Measurements from ENCODE around the gene KCTD17. TPM values are rescaled to one million over a fixed set of nuclear protein-coding genes. Genes with fewer than 3 reads are reported as not detected.
A peak's percentile ranks its signal among the peaks of the same experiment; 100 is the strongest.

The KCTD17 gene
- total and polyA plus RNA-seq, 12 donors = 6.9 to 49.2 (median 16.4) TPM

GRCh38 chr22:37043828-37044538 is 7.6 kb upstream of the KCTD17 start:
- peaks cover 0 to 22% (median under 1%) of the 10 kb centered on the region in 7 donors for H3K27me3 ChIP-seq
- TF ChIP-seq, protein P1, sequence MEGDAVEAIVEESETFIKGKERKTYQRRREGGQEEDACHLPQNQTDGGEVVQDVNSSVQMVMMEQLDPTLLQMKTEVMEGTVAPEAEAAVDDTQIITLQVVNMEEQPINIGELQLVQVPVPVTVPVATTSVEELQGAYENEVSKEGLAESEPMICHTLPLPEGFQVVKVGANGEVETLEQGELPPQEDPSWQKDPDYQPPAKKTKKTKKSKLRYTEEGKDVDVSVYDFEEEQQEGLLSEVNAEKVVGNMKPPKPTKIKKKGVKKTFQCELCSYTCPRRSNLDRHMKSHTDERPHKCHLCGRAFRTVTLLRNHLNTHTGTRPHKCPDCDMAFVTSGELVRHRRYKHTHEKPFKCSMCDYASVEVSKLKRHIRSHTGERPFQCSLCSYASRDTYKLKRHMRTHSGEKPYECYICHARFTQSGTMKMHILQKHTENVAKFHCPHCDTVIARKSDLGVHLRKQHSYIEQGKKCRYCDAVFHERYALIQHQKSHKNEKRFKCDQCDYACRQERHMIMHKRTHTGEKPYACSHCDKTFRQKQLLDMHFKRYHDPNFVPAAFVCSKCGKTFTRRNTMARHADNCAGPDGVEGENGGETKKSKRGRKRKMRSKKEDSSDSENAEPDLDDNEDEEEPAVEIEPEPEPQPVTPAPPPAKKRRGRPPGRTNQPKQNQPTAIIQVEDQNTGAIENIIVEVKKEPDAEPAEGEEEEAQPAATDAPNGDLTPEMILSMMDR (IDR thresholded peaks at IDR 0.05) = peak; percentile 40 to 73 (median 65)
- H3K4me3 ChIP-seq = no peak overlapping the region
- intact Hi-C loops (cut with DNase I) = loop anchor here in 6 of 10 donors (5.0 to 10.0 kb wide), 5 partner anchors 67 to 259 kb away; no protein-coding TSS in a partner anchor
- peaks cover 0 to 8% (median 0%) of the 10 kb centered on the region in 9 donors for H3K4me1 ChIP-seq
- ATAC-seq (peak; percentile 80 to 90 (median 87)), DNase-seq (peak; percentile 50 to 63)
- no peak overlapping the region for H3K27ac ChIP-seq
- H3K36me3 ChIP-seq = no peaks in the 10 kb centered on the region
- H3K9me3 ChIP-seq = no peaks in the 10 kb centered on the region
- 30 to 32% methylated on average over 17 of the region's 17 CpGs for WGBS, 2 donors

- H3K4me1 ChIP-seq = peaks cover 0 to 8% (median 0%) of the 10 kb centered on the region in 9 donors
- intact Hi-C loops (cut with DNase I) = loop anchor here in 6 of 10 donors (5.0 to 10.0 kb wide), 5 partner anchors 68 to 260 kb away; no protein-coding TSS in a partner anchor
- peak in 1 of 2 donors; percentile 2 for DNase-seq
- H3K36me3 ChIP-seq = no peaks in the 10 kb centered on the region
- WGBS, 2 donors = 81 to 84% methylated on average over 9 of the region's 9 CpGs
- H3K4me3 ChIP-seq = no peak overlapping the region
- no peaks in the 10 kb centered on the region for H3K9me3 ChIP-seq
- H3K27me3 ChIP-seq = peaks cover 0 to 14% (median 0%) of the 10 kb centered on the region in 7 donors
- no peak for ATAC-seq
- H3K27ac ChIP-seq = no peak overlapping the region
- TF ChIP-seq, protein P1 (IDR thresholded peaks at IDR 0.05) = no peak
Observed at GRCh38 chr22:37044634-37045625, 6.6 kb upstream of the KCTD17 start.

DNA sequence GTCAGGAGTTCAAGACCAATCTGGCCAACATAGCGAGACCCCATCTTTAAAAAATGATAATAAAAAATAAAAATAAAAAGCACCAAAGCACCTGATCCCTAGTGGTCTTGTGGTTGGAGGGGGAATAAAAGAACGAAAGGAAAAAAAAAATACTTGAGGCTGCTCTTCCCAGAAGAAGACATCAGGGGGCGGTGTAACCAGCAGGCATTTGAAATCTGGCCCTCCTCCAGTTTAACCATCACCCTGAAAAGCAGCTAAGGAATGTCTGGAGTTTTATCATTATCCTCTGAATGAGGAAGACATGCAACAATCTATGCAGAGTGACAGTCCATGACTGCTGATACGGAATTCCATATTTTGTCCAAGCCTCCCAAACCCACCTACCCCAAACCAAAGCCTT is 5.6 kb upstream of the KCTD17 start:
- ATAC-seq (no peak), DNase-seq (no peak)
- H3K9me3 ChIP-seq = no peaks in the 10 kb centered on the region
- H3K36me3 ChIP-seq = no peaks in the 10 kb centered on the region
- H3K27me3 ChIP-seq = peaks cover 0 to 13% (median 0%) of the 10 kb centered on the region in 7 donors
- peaks cover 0 to 18% (median 0%) of the 10 kb centered on the region in 9 donors for H3K4me1 ChIP-seq
- H3K27ac ChIP-seq = no peak overlapping the region
- H3K4me3 ChIP-seq = no peak overlapping the region
- TF ChIP-seq, protein P1 (IDR thresholded peaks at IDR 0.05) = peak in 6 of 9 donors; percentile 39 to 57 (median 44)
- WGBS, 2 donors = 38 to 43% methylated on average over 4 of the region's 4 CpGs
- intact Hi-C loops (cut with DNase I) = loop anchor here in 3 of 10 donors (10.0 kb wide), 2 partner anchors 171 to 261 kb away; no protein-coding TSS in a partner anchor

DNA sequence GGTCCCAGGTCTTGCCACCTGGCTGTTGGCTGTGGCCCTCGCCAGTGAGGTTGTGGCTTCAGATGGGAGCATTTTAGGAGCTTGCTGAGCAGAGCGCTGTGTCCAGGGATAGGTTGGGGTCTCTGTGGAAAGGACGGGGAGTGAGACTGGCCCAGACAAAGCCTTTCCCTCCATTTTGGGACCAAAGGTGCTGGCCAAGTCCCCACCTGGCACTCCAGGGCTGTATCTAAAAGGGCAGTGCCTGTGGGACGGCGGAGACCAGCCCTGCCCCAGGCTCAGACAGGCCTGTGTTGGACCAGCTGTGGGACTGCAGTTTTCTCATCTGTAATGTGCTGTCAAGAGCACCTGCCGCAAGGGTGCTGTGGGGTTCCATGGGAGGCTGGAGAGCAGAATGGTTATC is 5.0 kb upstream of the KCTD17 start:
- Histone ChIP-seq H3K36me3 (no peaks in the 10 kb centered on the region), H3K27ac (no peak overlapping the region), H3K9me3 (no peaks in the 10 kb centered on the region), H3K4me3 (no peak overlapping the region), H3K27me3 (peaks cover 0 to 13% (median 0%) of the 10 kb centered on the region in 7 donors), H3K4me1 (peaks cover 0 to 23% (median 0%) of the 10 kb centered on the region in 9 donors)
- ATAC-seq (no peak), DNase-seq (peak in 1 of 2 donors; percentile 2)
- intact Hi-C loops (cut with DNase I) = loop anchor here in 3 of 10 donors (10.0 kb wide), 2 partner anchors 172 to 262 kb away; no protein-coding TSS in a partner anchor
- 92 to 94% methylated on average over 6 of the region's 6 CpGs for WGBS, 2 donors
- TF ChIP-seq, protein P1 (IDR thresholded peaks at IDR 0.05) = no peak
